CD4-positive, alpha-beta T cell treated with Interleukin-4 for 1 hour (primary cell): ENCODE data around the gene ARRDC3.

Source experiments
- DNase-seq, 2 donors: peaks; one replicate each; pipeline ENCODE4 v3.0.0-alpha.2; 2020 to 2022

Gene ARRDC3

DNA sequence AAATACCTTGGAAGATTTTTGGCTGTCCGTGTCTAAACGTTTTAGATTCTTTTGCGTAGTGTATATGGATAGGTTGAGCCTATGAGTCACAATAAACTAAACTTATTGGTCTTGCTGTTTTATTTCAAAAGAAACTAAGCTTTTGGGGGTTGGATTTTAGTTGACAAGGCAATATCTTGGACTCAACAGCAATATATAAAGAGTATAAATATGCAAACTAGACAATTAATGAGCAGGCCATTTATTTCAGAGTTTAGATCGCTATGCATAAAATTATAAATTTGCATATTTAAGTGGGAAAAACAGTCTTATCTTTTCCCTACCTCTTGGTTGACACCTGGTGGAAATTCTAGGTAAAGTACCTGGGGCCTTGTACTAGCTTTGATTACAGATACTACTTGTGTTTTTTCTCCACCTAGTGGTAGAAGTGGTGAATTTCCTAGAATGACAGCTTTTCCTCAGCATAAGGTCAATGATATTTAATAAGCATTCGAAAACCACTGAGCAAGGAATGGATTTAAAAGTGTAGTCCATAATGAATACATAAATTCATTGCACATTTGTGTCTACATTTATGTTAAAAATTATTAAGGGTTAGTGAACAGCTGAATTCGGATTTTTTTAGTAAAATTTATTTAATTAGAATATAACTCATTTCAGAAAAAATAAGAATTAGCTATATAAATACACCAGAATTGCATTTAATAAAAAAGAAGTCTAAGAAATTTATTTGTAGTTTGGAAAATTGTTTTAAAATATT, 1.7 kb upstream of the ARRDC3 start:
- DNase-seq: peak; percentile 60 to 91

GRCh38 chr5:91383956-91384300, 811 bp upstream of the ARRDC3 start:
- DNase-seq: no peak

DNA sequence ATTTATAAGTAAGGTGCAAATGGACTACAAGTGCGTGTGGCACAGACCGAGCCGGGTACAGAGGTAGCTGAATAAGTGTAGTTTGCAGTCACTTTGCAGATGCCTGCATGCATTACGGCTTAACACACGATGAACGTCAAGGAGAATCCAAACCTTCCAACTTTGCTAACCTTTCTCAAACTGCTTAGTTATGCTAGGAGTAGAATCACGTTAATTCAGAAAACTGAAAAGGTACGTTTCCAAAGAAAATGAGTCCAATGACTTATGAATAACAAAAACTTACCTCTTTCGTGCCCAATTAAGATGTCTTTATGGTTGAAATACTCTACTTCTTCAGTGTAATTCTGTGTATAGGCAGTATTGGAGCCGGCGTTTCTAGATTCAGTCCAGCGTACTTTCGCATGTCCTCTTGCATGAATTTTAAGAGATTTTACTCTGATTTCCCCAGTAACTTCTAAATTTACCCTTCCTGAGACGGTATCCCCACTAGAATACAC, 539 bp downstream of the ARRDC3 start:
- DNase-seq: peak; percentile 44 to 57

DNA sequence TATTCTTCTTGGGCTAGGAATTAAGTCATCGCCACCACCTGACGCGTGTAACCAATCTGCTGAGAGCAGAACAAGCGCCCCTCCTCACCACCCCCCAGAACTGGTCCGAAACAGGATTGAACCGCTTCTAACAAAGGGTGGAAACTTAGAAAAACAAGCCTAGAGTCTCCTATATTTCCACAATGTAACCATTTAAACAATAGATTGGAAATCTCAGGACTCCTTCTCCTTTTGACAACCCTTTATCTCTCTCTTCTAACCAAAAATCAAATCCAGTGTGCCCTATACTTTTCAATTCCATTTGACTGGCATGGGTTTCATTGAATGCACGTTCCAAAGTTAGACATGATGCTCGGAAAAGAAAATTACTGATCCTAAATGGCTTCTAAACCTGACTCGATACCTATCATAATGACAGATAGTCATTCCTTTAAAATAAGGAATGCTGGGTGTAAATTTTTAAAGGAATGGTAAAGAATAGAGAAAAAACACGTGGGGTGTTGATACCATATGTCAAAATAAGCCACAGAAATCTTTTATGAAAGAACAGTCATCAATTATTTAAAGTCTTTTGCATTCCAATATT, 1.2 kb downstream of the ARRDC3 start:
- DNase-seq: peak; percentile 90

DNA sequence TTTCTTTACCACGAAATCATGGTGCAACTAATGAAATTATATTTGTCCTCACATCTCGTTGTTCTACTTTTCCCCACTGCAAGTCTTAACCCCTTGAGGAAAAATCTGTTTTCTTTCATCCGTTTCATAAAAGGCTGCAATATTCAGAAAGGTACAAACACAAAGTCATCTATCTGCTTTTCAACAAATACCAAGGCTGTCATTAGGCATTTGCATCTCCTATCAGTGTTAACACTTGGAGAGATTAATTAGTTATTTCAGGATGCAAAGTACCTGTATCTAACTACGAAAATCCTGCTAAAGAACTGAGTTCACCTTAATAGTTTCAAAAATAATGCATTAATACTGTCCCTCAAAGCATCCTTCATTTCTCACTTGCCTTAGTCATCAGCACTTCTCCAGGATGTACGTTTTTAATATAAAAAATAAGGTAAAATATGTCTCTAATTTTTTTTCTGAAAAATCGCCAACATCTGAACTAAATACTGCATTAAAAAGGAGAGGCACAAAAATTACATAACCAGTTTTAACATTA, 1.8 kb downstream of the ARRDC3 start:
- no peak for DNase-seq

GRCh38 chr5:91380491-91381238, 2.5 kb downstream of the ARRDC3 start:
- peak; percentile 98 for DNase-seq

DNA sequence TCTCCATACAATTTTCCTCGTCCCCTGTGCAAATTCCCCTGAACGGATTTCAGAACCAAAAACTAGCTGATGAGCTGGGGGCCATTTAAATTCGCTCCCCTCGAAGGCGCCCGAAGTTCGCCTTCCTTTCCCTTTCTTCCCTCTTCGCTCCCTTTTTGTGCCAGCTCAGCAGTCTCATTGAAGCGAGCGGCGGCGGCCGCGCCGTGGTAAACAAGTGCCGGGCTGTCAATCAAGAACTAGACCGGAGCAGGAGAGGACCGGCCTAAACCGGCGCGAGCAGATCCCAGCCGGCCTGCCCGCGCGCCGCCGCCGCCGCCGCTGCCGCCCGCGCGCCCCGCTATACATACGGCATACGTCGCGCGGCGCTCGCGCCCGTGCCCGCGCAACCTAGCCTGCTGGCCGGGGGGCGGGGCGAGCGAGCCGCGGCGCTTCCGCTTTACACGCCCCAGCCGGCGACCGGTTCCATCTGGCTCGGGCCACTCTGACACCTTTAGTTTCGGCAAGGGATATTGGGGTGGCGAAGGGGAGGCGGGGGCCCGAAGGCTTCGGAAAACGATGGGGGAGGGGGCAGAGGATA, 3.1 kb downstream of the ARRDC3 start:
- DNase-seq: peak; percentile 96

DNA sequence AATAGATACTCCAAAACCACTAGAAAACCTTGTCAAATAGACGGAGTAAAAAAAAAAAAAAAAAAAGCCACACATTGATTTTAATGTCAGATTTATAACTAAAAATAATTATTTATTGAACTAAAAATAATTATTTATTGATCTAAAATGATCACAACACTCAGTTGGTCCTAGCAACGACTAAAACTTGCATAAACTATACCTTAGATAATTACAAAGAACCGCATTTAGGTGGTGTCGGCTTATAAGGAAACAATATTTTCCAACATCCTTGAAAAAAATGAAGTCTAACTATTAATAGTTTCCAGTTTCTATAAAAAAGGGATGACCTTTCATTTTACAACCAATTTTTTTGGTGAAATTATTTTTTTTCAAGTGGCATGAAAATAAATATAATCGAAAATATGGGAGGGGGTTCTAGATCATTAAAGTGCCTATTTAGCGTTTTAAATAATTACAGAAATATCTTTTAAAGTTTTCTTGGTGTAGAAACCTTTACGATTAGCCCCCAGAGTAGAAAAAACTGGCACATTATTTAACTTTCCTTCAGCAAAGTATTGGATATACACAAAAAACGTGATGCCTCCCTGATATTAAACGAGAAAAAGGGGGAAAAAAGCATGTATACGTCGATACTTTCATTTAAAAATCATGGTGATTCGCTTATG, 3.7 kb downstream of the ARRDC3 start:
- DNase-seq: no peak

DNA sequence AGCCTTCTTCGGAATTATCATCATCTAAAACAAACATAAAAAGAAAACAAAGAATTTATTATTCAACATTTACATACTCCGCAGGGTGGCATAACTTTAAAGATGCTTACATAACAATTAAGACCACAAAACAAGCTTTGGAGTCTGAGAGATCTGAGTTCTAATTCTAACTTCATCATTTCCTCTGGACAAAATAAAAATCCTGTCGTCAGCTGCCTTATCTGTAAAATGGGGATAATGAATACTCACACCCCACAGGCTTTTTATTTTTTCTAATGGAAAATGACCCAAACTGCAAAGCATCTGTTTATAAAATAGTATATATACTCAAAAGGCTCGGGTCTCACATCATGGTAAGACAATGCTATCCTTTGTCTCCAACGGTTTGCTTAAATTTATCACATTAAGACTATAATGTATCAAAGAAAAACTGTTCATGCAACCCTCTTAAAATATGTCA, 4.3 kb downstream of the ARRDC3 start:
- DNase-seq: no peak

DNA sequence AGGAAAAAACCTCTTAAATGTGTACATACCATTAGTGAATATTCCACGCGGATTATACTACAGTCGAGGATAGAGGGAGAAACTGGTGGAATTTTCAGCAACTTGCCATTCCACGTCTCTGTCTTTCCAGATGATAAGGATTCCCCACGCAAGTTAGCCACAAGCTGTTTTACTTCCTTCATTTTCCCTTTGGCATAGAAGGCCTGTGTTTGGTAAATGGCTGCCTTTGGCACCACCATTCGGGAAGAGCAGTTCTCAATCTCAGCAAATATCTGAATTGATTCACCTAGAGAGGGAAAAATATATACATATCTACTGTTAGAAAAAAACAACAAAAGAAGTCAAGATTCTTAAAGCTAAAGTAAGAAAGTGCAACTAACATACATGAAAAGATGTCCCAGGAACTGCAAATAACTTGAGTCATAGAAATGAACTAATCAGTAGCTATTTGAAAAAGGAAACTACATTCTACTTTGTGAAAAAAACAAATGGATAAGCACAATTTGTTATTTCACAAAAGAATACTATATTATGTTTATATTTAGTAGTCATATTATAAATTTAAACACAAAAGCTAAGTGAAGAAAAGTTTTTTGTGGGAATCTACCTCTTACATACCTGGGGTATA, 8.1 kb downstream of the ARRDC3 start:
- no peak for DNase-seq

GRCh38 chr5:91373600-91373999, 9.5 kb downstream of the ARRDC3 start:
- DNase-seq: no peak

DNA sequence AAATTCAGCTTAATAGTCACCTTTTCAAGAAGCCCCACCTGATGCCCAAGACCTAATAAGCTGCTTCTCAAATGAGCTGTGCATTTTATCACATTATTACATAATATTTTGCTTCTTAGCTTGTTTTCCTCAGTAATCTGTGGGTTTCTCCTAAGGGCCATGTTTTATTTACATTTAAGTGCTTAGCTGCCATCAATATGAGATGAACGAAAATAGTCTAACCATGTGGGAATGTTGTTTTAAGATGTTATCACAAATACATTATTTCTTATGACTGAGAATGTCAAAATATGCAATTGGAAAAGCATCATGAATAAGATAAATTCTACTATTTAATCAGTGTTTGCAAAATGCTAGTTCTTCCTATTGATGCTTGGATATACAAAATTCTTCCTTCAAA, 10.1 kb downstream of the ARRDC3 start:
- DNase-seq: no peak

DNA sequence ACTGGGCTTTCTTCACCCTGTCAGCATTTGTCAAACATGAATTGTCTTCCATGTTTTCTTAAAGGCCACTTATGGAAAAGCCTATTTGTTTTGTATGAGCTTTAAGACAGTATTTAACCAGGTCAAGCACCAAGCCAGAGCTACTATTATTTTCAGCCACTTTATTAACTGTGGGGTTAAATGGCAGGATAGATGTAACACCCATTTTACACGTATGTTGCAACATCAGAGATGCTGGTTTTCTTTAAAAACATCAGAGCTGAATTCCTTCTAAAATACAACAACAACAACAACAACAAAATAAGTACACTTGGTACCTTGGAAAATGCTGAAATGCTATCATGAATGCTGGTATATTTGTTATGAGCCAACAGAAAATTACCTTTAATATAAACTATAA, 13.6 kb downstream of the ARRDC3 start:
- no peak for DNase-seq

DNA sequence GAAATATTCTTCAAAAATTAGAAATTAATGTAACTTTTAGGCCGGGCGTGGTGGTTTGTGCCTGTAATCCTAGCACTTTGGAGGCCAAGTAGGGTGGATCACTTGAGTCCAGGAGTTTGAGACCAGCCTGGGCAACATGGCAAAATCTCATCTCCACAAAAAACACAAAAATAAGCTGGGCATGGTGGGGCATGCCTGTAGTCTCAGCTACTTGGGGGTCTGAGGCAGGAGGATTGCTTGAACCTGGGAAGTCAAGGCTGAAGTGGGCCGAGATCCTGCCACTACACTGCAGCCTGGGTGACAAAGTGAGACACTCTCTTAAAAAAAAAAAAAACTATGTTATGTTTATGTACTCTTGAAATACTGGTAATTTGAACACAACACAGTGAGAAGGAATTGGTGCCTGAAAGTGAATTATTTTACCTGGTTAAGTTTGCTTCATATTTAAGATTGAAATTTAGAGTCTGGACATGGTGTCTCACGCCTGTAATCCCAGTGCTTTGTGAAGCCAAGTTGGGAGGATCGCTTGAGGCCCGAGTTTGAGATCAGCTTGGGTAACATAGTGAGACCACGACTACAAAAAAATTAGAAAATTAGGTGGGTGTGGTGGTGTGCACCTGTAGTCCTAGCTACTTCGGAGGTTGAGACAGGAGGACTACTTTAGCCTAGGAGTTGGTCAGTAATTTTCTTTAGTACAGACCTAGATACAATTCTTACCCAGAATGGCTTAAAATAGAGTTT, 15.0 kb downstream of the ARRDC3 start:
- no peak for DNase-seq

GRCh38 chr5:91367344-91367743, 15.8 kb downstream of the ARRDC3 start:
- no peak for DNase-seq

DNA sequence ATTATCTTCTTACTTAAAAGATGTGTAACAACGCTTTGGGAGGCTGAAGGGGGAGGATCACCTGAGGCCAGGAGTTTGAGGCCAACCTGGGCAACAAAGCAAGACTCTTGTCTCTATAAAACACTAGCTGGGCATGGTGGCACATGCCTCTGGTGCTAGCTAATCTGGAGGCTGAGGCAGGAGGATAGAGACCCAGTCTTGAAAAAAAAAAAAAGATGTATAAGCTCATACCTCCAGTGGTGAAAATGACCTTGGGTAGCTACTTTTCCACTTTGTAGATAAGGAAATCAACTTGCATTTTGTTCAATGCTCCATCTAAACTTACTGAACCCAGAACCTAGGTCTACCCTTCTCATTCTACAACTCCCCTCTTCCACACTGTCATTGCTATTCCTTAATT, 16.6 kb downstream of the ARRDC3 start:
- no peak for DNase-seq

DNA sequence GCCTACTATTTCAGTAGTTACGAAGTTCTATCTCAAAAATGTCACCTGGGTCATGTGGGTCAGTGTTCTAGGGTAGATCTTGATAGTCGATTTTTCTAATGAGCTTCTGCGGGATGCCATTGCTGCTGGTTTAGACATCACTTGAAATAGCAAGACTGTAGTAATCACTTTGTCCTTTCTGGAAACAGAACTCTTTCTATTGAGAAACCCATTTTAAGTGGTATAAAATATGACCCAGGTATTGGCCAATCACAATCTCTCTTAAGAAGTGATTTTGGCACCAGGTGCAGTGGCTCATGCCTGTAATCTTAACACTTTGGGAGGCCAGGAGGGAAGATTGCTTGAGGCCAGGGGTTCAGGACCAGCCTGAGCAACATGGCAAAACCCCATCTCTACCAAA, 17.6 kb downstream of the ARRDC3 start:
- no peak for DNase-seq

- DNase-seq: no peak
These were observed 20.2 kb downstream of the ARRDC3 start for GRCh38 chr5:91362935-91363334.

DNA sequence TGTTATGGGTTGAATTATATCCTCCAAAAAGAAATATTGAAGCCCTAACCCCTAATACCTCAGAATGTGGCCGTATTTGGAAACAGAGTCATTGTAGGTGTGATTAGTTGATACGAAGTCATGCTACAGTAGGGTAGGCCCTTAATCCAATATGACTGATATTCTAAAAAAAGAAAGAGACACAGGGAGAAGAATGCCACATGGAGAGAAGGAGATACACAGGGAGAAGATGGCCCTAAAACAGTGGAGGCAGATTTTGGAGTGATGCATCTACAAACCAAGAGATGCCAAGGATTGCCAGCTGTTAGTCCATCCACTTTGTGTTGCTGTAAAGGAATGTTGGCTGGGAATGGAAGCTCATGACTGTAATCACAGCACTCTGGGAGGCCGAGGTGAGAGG, 21.3 kb downstream of the ARRDC3 start:
- DNase-seq: no peak

- no peak for DNase-seq
These were observed 21.9 kb downstream of the ARRDC3 start for GRCh38 chr5:91361055-91361701.
